ENCODE data around the gene MCM3.

DNA sequence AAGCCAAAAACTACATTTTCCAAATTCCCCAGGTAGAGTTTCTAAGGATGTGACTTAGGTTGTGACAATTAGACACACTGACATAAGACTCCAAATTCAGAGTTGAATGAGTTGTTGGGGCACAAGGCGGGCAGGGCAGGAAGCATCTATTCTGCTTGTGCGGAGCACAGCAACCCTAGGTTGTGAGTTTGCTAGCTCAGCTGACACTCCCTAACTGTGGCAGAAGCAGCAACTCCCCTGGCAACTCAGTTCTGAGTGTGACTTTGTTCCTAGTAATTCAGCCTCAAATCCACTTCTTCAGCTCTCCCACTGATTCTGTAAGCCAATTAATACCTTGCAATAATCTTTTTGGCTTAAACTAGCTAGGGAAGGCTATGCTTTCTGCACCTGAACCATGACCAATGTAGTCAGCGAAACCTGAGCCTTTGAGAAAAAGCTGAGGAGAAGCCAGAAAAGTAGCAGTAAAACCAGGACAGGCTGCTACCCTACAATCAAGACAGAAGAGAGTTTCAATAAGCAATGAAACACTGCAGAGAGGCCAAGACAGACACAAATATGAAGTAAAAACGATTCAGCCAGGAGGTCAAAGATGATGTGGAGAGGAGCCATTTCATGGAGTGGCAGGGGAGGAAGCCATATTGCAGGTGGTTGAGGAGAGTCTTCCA, 47.4 kb upstream of the MCM3 start:
- TF ChIP-seq, protein P1, sequence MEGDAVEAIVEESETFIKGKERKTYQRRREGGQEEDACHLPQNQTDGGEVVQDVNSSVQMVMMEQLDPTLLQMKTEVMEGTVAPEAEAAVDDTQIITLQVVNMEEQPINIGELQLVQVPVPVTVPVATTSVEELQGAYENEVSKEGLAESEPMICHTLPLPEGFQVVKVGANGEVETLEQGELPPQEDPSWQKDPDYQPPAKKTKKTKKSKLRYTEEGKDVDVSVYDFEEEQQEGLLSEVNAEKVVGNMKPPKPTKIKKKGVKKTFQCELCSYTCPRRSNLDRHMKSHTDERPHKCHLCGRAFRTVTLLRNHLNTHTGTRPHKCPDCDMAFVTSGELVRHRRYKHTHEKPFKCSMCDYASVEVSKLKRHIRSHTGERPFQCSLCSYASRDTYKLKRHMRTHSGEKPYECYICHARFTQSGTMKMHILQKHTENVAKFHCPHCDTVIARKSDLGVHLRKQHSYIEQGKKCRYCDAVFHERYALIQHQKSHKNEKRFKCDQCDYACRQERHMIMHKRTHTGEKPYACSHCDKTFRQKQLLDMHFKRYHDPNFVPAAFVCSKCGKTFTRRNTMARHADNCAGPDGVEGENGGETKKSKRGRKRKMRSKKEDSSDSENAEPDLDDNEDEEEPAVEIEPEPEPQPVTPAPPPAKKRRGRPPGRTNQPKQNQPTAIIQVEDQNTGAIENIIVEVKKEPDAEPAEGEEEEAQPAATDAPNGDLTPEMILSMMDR (conservative IDR thresholded peaks at IDR 0.05; ENCODE audit: low read depth, low read length) = no peak
- no peak for TF ChIP-seq POLR2A (IDR thresholded peaks at IDR 0.05; ENCODE audit: low read depth, low read length)

All from IMR-90 (cell line).